B cell (primary cell): ENCODE measurements around the gene CALD1. TPM values are rescaled to one million over a fixed set of nuclear protein-coding genes. Genes with fewer than 3 reads are reported as not detected.

Experiments
- ATAC-seq: fragments of 200-7000 bp; cut with Tn5 transposase; one replicate; pipeline ENCODE4 v1.10.0; 2021; ENCODE audit warnings: low read depth, mild to moderate bottlenecking, moderate number of reproducible peaks, moderate library complexity
- CTCF ChIA-PET: fragments of 350-600 bp; sonication (Branson Sonifier 250); formaldehyde crosslinking; loops from one replicate; lab custom pipeline; 2021; ENCODE audit warnings: antibody characterized with exemption, inconsistent platforms; lab: Charles Lee
- POLR2A ChIA-PET: fragments of 350-600 bp; sonication (Branson Sonifier 250); formaldehyde crosslinking; loops from one replicate; lab custom pipeline; 2021; ENCODE audit warnings: antibody characterized with exemption; lab: Charles Lee
- DNase-seq: peaks from one replicate; pipeline ENCODE4 v3.0.0; 2013
- H2AFZ ChIP-seq: 2 replicates; pipeline ENCODE4 v1.6.1; 2012; ENCODE audit warnings: mild to moderate bottlenecking, low read depth, low read length; ENCODE audit not compliant: insufficient read depth, poor library complexity, severe bottlenecking
- H3K27ac ChIP-seq, 2 donors: 1 replicate in 1 of 2; 2 replicates in 1 of 2; pipeline ENCODE4 v1.5.1; 2012 to 2013; ENCODE audit warnings: low read length in 2 of 2, mild to moderate bottlenecking in 2 of 2, moderate library complexity in 1 of 2
- H3K27me3 ChIP-seq, 4 experiments: fragments of 200-600 bp in 1 of 4; sonication (generic) in 1 of 4; replicated peaks in 1 of 4; 1 replicate in 2 of 4; 2 replicates in 2 of 4; pipeline versions ENCODE4 v1.6.1 to v1.7.0; 2013 to 2016; ENCODE audit warnings: low read length in 3 of 4, mild to moderate bottlenecking in 2 of 4, mixed read lengths in 1 of 4, moderate library complexity in 1 of 4; ENCODE audit not compliant: insufficient read depth in 4 of 4, control insufficient read depth in 3 of 4; ENCODE audit errors: control extremely low read depth in 1 of 4
- H3K36me3 ChIP-seq, 2 experiments: replicated peaks in 1 of 2; 1 replicate in 1 of 2; 2 replicates in 1 of 2; pipeline versions ENCODE4 v1.6.1 to v1.7.1; 2013; ENCODE audit warnings: low read length in 1 of 2; ENCODE audit not compliant: insufficient read depth in 2 of 2, control insufficient read depth in 1 of 2; ENCODE audit errors: control extremely low read depth in 1 of 2, extremely low read depth in 1 of 2
- H3K4me1 ChIP-seq, 2 donors: fragments of 200-600 bp in 1 of 2; sonication (generic) in 1 of 2; 1 replicate in 1 of 2; 2 replicates in 1 of 2; pipeline versions ENCODE4 v1.5.1 to v1.6.1; 2013 to 2017; ENCODE audit warnings: low read length in 2 of 2; ENCODE audit not compliant: control insufficient read depth in 2 of 2, insufficient read depth in 2 of 2
- H3K4me2 ChIP-seq: replicated peaks from 2 replicates; pipeline ENCODE3; 2012; ENCODE audit warnings: mild to moderate bottlenecking, low read depth, low read length; ENCODE audit not compliant: poor library complexity, severe bottlenecking
- H3K4me3 ChIP-seq, 5 experiments: fragments of 200-600 bp in 1 of 5; sonication (generic) in 1 of 5; 1 replicate in 3 of 5; 2 replicates in 2 of 5; pipeline versions ENCODE4 v1.5.1 to v1.7.0; 2011 to 2016; ENCODE audit warnings: low read length in 4 of 5, mild to moderate bottlenecking in 4 of 5, low read depth in 2 of 5, control low read depth in 1 of 5, moderate library complexity in 1 of 5; ENCODE audit not compliant: insufficient read depth in 1 of 5; ENCODE audit errors: control extremely low read depth in 1 of 5, extremely low read depth in 1 of 5
- H3K79me2 ChIP-seq: fragments of 200-600 bp; sonication (generic); one replicate; pipeline ENCODE4 v1.6.0; 2016; ENCODE audit warnings: low read length; ENCODE audit not compliant: control insufficient read depth, insufficient read depth
- H3K9ac ChIP-seq: fragments of 200-600 bp; sonication (generic); 2 replicates; pipeline ENCODE4 v1.6.1; 2017; ENCODE audit warnings: mild to moderate bottlenecking, low read length, moderate library complexity
- H3K9me3 ChIP-seq, 3 donors: one replicate each; pipeline versions ENCODE4 v1.6.1 to v1.7.1; 2013; ENCODE audit warnings: low read length in 2 of 3; ENCODE audit not compliant: control insufficient read depth in 2 of 3, insufficient read depth in 1 of 3; ENCODE audit errors: control extremely low read depth in 1 of 3
- H4K20me1 ChIP-seq: 2 replicates; pipeline ENCODE4 v1.6.0; 2012; ENCODE audit warnings: mild to moderate bottlenecking, low read length; ENCODE audit not compliant: insufficient read depth, control insufficient read depth, poor library complexity, severe bottlenecking
- H3K27ac Mint-ChIP-seq: one replicate; pipeline ENCODE4 v1.8.0; 2021; ENCODE audit warnings: mixed read lengths
- H3K27me3 Mint-ChIP-seq: one replicate; pipeline ENCODE4 v1.8.0; 2021; ENCODE audit warnings: mixed read lengths
- H3K4me1 Mint-ChIP-seq: one replicate; pipeline ENCODE4 v1.8.0; 2021; ENCODE audit warnings: mixed read lengths
- H3K4me3 Mint-ChIP-seq: one replicate; pipeline ENCODE4 v1.8.0; 2021; ENCODE audit warnings: mixed read lengths
- H3K9me3 Mint-ChIP-seq: one replicate; pipeline ENCODE4 v1.8.0; 2022; ENCODE audit warnings: mixed read lengths; ENCODE audit not compliant: insufficient read depth
- EZH2 ChIP-seq: IDR thresholded peaks from 2 replicates; pipeline ENCODE4 v1.6.1; 2012; ENCODE audit warnings: borderline replicate concordance, low read depth, mild to moderate bottlenecking, moderate library complexity, low read length; ENCODE audit not compliant: insufficient read depth, poor library complexity, severe bottlenecking
- WGBS: methylation state at CpG from one replicate; pipeline ENCODE4 v1.1.5; 2013; ENCODE audit warnings: missing lambda C conversion rate; ENCODE audit not compliant: insufficient coverage; 5-methylcytosine and 5-hydroxymethylcytosine counted together
- intact Hi-C: fragments of 100-400 bp; cut with micrococcal nuclease; formaldehyde crosslinking; loops from one replicate; pipeline ENCODE4 v1.10.0; 2022
- polyA plus RNA-seq: library from polyadenylated mRNA; depleted of rRNA; stranded (reverse); fragments of >200 nt; gene quantifications from 2 replicates; pipeline ENCODE4 v1.2.3, GENCODE V29; 2012
- total RNA-seq, 2 donors: library from RNA; stranded (reverse); fragments of 120-200 nt in 1 of 2; gene quantifications; 1 replicate in 1 of 2; 2 replicates in 1 of 2; pipeline versions ENCODE4 v1.2.3 to v1.2.4, GENCODE V29; 2013 to 2022
- TF ChIP-seq, protein P1 (sequence below): fragments of 200-600 bp; IDR thresholded peaks from one replicate; pipeline ENCODE4 v1.8.0; 2022; ENCODE audit warnings: antibody characterized with exemption, mild to moderate bottlenecking

The CALD1 gene
- total and polyA plus RNA-seq, 2 donors (not counting 1 experiment from before 2014, with no cell fraction given) = 0.18 to 0.69 TPM

DNA sequence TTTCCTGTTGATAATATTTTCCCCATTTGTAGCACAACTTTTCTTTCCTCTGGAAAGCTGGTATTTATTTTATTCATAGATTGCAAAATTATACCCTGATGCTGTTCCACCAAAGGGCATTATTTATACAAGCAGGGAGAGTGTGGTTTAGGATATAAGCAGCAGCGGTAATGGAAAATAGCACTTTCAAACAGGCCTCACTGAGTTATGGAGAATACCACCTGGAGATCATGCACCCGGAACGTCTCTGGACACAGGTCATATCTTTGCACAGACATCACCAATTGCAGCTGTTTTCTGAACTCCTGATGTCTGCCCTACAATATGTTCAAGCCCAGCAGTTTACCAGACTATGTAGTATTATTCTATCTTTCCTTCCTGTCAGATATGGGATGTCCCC is 2.0 kb upstream of the CALD1 start:
- no peaks in the 10 kb centered on the region for H3K36me3 ChIP-seq
- H3K79me2 ChIP-seq = no peaks in the 10 kb centered on the region
- H3K27ac ChIP-seq = no peak overlapping the region
- ChIA-PET POLR2A (no interaction called here), CTCF (no interaction called here)
- H3K4me3 ChIP-seq = no peak overlapping the region
- no peak overlapping the region for H3K4me2 ChIP-seq
- H3K9ac ChIP-seq = no peak overlapping the region
- H2AFZ ChIP-seq = no peak overlapping the region
- peaks cover 12 to 13% of the 10 kb centered on the region in 2 donors for H3K4me1 ChIP-seq
- Mint-ChIP-seq H3K4me3 (no peak overlapping the region), H3K27ac (no peak overlapping the region), H3K4me1 (no peaks in the 10 kb centered on the region), H3K9me3 (no peaks in the 10 kb centered on the region), H3K27me3 (peaks cover 28% of the 10 kb centered on the region)
- DNase-seq (no peak), ATAC-seq (no peak)
- H3K27me3 ChIP-seq = peaks cover 0 to 10% (median 9%) of the 10 kb centered on the region in 4 experiments
- TF ChIP-seq EZH2 = no peak
- TF ChIP-seq, protein P1, sequence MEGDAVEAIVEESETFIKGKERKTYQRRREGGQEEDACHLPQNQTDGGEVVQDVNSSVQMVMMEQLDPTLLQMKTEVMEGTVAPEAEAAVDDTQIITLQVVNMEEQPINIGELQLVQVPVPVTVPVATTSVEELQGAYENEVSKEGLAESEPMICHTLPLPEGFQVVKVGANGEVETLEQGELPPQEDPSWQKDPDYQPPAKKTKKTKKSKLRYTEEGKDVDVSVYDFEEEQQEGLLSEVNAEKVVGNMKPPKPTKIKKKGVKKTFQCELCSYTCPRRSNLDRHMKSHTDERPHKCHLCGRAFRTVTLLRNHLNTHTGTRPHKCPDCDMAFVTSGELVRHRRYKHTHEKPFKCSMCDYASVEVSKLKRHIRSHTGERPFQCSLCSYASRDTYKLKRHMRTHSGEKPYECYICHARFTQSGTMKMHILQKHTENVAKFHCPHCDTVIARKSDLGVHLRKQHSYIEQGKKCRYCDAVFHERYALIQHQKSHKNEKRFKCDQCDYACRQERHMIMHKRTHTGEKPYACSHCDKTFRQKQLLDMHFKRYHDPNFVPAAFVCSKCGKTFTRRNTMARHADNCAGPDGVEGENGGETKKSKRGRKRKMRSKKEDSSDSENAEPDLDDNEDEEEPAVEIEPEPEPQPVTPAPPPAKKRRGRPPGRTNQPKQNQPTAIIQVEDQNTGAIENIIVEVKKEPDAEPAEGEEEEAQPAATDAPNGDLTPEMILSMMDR = no peak
- WGBS = 89% methylated on average over 2 of the region's 3 CpGs
- no peaks in the 10 kb centered on the region for H3K9me3 ChIP-seq
- intact Hi-C loops = no loop called here
- no peaks in the 10 kb centered on the region for H4K20me1 ChIP-seq

DNA sequence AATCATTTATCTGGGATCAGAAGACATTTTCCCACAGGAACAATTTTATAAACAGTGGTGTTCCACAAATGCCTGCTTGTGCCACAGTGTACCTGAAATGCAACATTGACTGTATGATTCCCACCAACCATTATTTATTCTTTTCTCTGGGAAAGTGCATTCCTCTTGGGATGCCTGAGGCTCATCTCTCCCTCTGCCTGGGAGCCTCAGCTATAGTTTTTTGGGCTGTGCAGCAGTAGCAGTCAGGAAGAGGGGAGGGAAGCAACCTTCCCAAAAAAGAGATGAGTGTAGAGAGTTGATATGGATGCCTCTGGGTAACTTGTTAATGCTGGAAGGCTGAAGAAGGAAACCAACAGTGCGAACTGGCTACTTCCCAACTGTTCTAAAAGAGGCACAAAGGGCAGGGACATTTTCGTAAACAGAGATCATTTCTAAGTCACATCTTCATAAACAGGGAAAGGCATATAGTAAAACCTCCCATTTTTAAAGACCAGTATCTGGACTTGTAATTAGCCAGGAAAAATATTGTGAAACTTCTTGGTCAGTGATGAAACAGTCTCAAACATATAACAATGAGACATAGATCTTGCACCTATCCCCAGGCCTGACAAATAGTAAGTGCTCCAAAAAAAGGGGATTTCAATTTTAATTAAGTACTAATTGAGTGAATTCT is 1.4 kb upstream of the CALD1 start:
- ATAC-seq (no peak), DNase-seq (no peak)
- Mint-ChIP-seq H3K4me1 (no peaks in the 10 kb centered on the region), H3K27me3 (peaks cover 28% of the 10 kb centered on the region), H3K4me3 (no peak overlapping the region), H3K27ac (no peak overlapping the region), H3K9me3 (no peaks in the 10 kb centered on the region)
- WGBS = no CpG with 5 or more reads among the region's 2 CpGs
- no peaks in the 10 kb centered on the region for H3K9me3 ChIP-seq
- intact Hi-C loops = no loop called here
- H4K20me1 ChIP-seq = no peaks in the 10 kb centered on the region
- no peak overlapping the region for H3K4me2 ChIP-seq
- no peak for TF ChIP-seq EZH2
- TF ChIP-seq, protein P1 = no peak
- H2AFZ ChIP-seq = no peak overlapping the region
- ChIA-PET POLR2A (no interaction called here), CTCF (no interaction called here)
- H3K27ac ChIP-seq = no peak overlapping the region
- H3K9ac ChIP-seq = no peak overlapping the region
- H3K79me2 ChIP-seq = no peaks in the 10 kb centered on the region
- H3K36me3 ChIP-seq = no peaks in the 10 kb centered on the region
- peaks cover 0 to 10% (median 9%) of the 10 kb centered on the region in 4 experiments for H3K27me3 ChIP-seq
- no peak overlapping the region for H3K4me3 ChIP-seq
- H3K4me1 ChIP-seq = peaks cover 18 to 19% of the 10 kb centered on the region in 2 donors
